Astrocyte (in vitro differentiated cells and primary cell): ENCODE measurements around the gene ACTG1. TPM values are rescaled to one million over a fixed set of nuclear protein-coding genes. Genes with fewer than 3 reads are reported as not detected.

Experiments
- DNase-seq: peaks from one replicate; pipeline ENCODE4 v3.0.0-alpha.2; 2010; ENCODE audit warnings: low read depth
- FAIRE-seq: peaks from 2 replicates; lab custom pipeline; 2011; peaks lifted over from hg19 to GRCh38; lab: Jason Lieb, UNC
- H2AFZ ChIP-seq: 2 replicates; pipeline ENCODE4 v1.6.0; 2012; ENCODE audit warnings: low read depth, low read length, inconsistent platforms
- H3K27ac ChIP-seq: 2 replicates; pipeline ENCODE4 v1.5.1; 2011; ENCODE audit warnings: low read depth, low read length, inconsistent platforms
- H3K27me3 ChIP-seq: 2 replicates; pipeline ENCODE4 v1.6.0; 2011; ENCODE audit warnings: low read length, inconsistent platforms; ENCODE audit not compliant: insufficient read depth
- H3K36me3 ChIP-seq: 2 replicates; pipeline ENCODE4 v1.5.1; 2011; ENCODE audit warnings: low read length, inconsistent platforms; ENCODE audit not compliant: insufficient read depth
- H3K4me1 ChIP-seq: 2 replicates; pipeline ENCODE4 v1.5.1; 2011; ENCODE audit warnings: low read length, inconsistent platforms; ENCODE audit not compliant: insufficient read depth
- H3K4me2 ChIP-seq: 2 replicates; pipeline ENCODE4 v1.6.0; 2012; ENCODE audit warnings: low read length, inconsistent platforms
- H3K4me3 ChIP-seq: 2 replicates; pipeline ENCODE4 v1.5.1; 2011; ENCODE audit warnings: low read depth, mild to moderate bottlenecking, low read length, inconsistent platforms; ENCODE audit not compliant: insufficient read depth
- H3K79me2 ChIP-seq: 2 replicates; pipeline ENCODE4 v1.6.0; 2012; ENCODE audit warnings: mild to moderate bottlenecking, low read length, inconsistent platforms; ENCODE audit not compliant: insufficient read depth
- H3K9ac ChIP-seq: 2 replicates; pipeline ENCODE4 v1.6.0; 2012; ENCODE audit warnings: mild to moderate bottlenecking, low read length, inconsistent platforms
- H3K9me3 ChIP-seq: 2 replicates; pipeline ENCODE4 v1.5.1; 2012; ENCODE audit warnings: low read depth, mild to moderate bottlenecking, low read length, inconsistent platforms; ENCODE audit not compliant: insufficient read depth
- H4K20me1 ChIP-seq: 2 replicates; pipeline ENCODE4 v1.6.0; 2012; ENCODE audit warnings: low read length, inconsistent platforms; ENCODE audit not compliant: insufficient read depth
- H3K27ac Mint-ChIP-seq: one replicate; pipeline ENCODE4 v1.8.0; 2021; ENCODE audit warnings: mild to moderate bottlenecking, mixed read lengths; ENCODE audit not compliant: unreplicated experiment
- H3K27me3 Mint-ChIP-seq: one replicate; pipeline ENCODE4 v1.8.0; 2021; ENCODE audit warnings: low read depth, mixed read lengths; ENCODE audit not compliant: unreplicated experiment
- H3K36me3 Mint-ChIP-seq: one replicate; pipeline ENCODE4 v1.8.0; 2021; ENCODE audit warnings: low read depth, mixed read lengths; ENCODE audit not compliant: unreplicated experiment
- H3K4me1 Mint-ChIP-seq: one replicate; pipeline ENCODE4 v1.8.0; 2021; ENCODE audit warnings: low read depth, mixed read lengths; ENCODE audit not compliant: unreplicated experiment
- H3K4me3 Mint-ChIP-seq: one replicate; pipeline ENCODE4 v1.8.0; 2021; ENCODE audit warnings: mild to moderate bottlenecking, moderate library complexity, mixed read lengths; ENCODE audit not compliant: unreplicated experiment
- H3K9me3 Mint-ChIP-seq: one replicate; pipeline ENCODE4 v1.8.0; 2021; ENCODE audit warnings: mild to moderate bottlenecking, mixed read lengths; ENCODE audit not compliant: unreplicated experiment
- CTCF ChIP-seq: IDR thresholded peaks from 2 replicates; pipeline ENCODE4 v1.5.1; 2011; ENCODE audit warnings: low read depth, mild to moderate bottlenecking, inconsistent platforms, low read length, moderate library complexity; ENCODE audit not compliant: insufficient read depth
- EZH2 ChIP-seq: IDR thresholded peaks from 2 replicates; pipeline ENCODE4 v1.6.1; 2012; ENCODE audit warnings: mild to moderate bottlenecking, low read length, inconsistent platforms; ENCODE audit not compliant: insufficient read depth
- total RNA-seq: library from RNA; stranded (reverse); gene quantifications from 2 replicates; pipeline ENCODE4 v1.2.1, GENCODE V29; 2021

The ACTG1 gene
- total RNA-seq, 1 donor from 2014 or later, result 7,369 TPM

- H3K27me3 ChIP-seq, result no peaks in the 10 kb centered on the region
- H3K27ac ChIP-seq, result no peak overlapping the region
- DNase-seq (no peak), FAIRE-seq (no peak)
- Mint-ChIP-seq H3K27ac (no peak overlapping the region), H3K36me3 (peaks cover 6% of the 10 kb centered on the region), H3K27me3 (no peaks in the 10 kb centered on the region), H3K4me1 (no peaks in the 10 kb centered on the region), H3K9me3 (no peaks in the 10 kb centered on the region), H3K4me3 (no peak overlapping the region)
- TF ChIP-seq CTCF, result no peak
- no peak for TF ChIP-seq EZH2
- H4K20me1 ChIP-seq, result no peaks in the 10 kb centered on the region
- no peak overlapping the region for H3K4me2 ChIP-seq
- H3K9me3 ChIP-seq, result no peaks in the 10 kb centered on the region
- no peaks in the 10 kb centered on the region for H3K79me2 ChIP-seq
- H3K4me1 ChIP-seq, result no peaks in the 10 kb centered on the region
- H3K4me3 ChIP-seq, result no peak overlapping the region
- H3K9ac ChIP-seq, result no peak overlapping the region
- H3K36me3 ChIP-seq, result no peaks in the 10 kb centered on the region
- H2AFZ ChIP-seq, result no peak overlapping the region
Observed at GRCh38 chr17:81465910-81466309, 46.7 kb downstream of the ACTG1 start.

GRCh38 chr17:81464586-81464985, 48.0 kb downstream of the ACTG1 start:
- Histone ChIP-seq H3K4me3 (no peak overlapping the region), H3K79me2 (no peaks in the 10 kb centered on the region), H3K4me2 (no peak overlapping the region), H4K20me1 (no peaks in the 10 kb centered on the region), H3K9me3 (no peaks in the 10 kb centered on the region), H3K27me3 (no peaks in the 10 kb centered on the region), H3K9ac (no peak overlapping the region), H2AFZ (no peak overlapping the region), H3K27ac (no peak overlapping the region), H3K4me1 (no peaks in the 10 kb centered on the region), H3K36me3 (no peaks in the 10 kb centered on the region)
- Mint-ChIP-seq H3K36me3 (peaks cover 6% of the 10 kb centered on the region), H3K27me3 (no peaks in the 10 kb centered on the region), H3K4me3 (no peak overlapping the region), H3K4me1 (no peaks in the 10 kb centered on the region), H3K9me3 (no peaks in the 10 kb centered on the region), H3K27ac (no peak overlapping the region)
- no peak for TF ChIP-seq CTCF
- no peak for TF ChIP-seq EZH2
- DNase-seq (no peak), FAIRE-seq (no peak)

- Mint-ChIP-seq H3K36me3 (peaks cover 6% of the 10 kb centered on the region), H3K27ac (no peak overlapping the region)
Observed at GRCh38 chr17:81463506-81463905, 49.1 kb downstream of the ACTG1 start.

More at GRCh38 chr17:81463506-81463905, 49.1 kb downstream of the ACTG1 start:
- no peaks in the 10 kb centered on the region for H3K4me1 ChIP-seq
- H3K4me2 ChIP-seq, result no peak overlapping the region
- H3K4me3 ChIP-seq, result no peak overlapping the region
- H3K9me3 Mint-ChIP-seq, result no peaks in the 10 kb centered on the region
- H3K4me1 Mint-ChIP-seq, result no peaks in the 10 kb centered on the region
- no peak for DNase-seq
- H3K27me3 ChIP-seq, result no peaks in the 10 kb centered on the region
- no peaks in the 10 kb centered on the region for H3K36me3 ChIP-seq
- H3K9ac ChIP-seq, result no peak overlapping the region
- no peaks in the 10 kb centered on the region for H4K20me1 ChIP-seq
- H3K4me3 Mint-ChIP-seq, result no peak overlapping the region
- TF ChIP-seq EZH2, result no peak
- TF ChIP-seq CTCF, result no peak
- H3K9me3 ChIP-seq, result no peaks in the 10 kb centered on the region
- H2AFZ ChIP-seq, result no peak overlapping the region
- H3K27ac ChIP-seq, result no peak overlapping the region
- no peaks in the 10 kb centered on the region for H3K79me2 ChIP-seq
- no peak for FAIRE-seq
- H3K27me3 Mint-ChIP-seq, result no peaks in the 10 kb centered on the region
